ENCODE measurements around the gene LRRC61.
"Not testable (repeated sequence)": the region's sequence is repeated elsewhere in the genome, so short reads cannot be mapped to it uniquely, and the experiment has no call there.

The LRRC61 gene

DNA sequence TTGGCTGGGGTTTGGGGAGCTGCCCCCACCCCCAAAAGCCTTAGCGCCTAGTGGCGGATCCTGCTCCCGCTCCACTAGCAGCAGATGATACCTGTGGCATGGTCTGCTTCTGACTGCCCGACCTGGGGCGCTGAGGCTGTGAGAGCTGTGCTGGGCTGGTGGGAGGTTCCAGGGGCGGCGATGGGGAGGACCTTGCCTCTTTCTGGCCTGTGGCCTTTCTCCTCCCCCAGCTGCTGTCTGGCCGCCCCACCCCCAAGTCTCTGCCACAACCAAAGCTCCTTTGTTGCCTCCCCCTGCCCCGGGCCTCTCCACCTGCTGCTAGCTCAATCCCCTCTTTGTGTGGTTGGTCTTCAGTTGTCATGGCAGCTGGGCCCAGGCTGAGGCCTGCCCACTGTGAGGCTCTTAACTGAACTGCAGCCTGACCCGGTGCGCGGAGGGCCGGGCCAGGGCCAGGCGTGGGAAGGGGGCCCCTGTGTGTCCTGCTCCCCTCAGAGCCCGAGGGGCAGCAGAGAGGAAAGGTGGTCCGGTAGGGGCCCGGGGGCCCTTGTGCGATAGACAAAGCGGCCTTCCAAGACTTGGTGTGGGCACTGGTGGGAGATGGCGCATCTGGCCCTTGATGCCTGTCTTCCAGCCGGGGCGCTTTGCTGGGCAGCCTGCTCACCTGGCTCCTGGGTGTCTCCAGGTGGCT, 60.7 kb downstream of the LRRC61 start:
- no peak for DNase-seq (ENCODE audit: low read depth)

- no peak for DNase-seq (ENCODE audit: low read depth)
Measured at GRCh38 chr7:150384406-150385301, 61.5 kb downstream of the LRRC61 start.

- no peak for DNase-seq (ENCODE audit: low read depth)
Measured at GRCh38 chr7:150385302-150385723, 62.2 kb downstream of the LRRC61 start.

DNA sequence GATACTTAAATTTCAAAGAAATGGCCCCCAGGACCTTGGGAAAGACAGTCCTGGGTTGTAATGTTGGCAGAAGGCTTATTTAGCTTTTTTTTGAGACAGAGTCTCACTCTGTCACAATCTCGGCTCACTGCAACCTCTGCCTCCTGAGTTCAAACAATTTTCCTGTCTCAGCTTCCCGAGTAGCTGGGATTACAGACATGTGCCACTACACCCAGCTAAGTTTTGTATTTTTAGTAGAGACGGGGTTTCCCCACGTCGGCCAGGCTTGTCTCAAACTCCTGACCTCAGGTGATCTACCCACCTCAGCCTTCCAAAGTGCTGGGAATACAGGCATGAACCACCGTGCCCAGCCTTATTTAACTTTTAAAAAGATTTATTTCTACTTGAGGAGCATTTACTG, 62.7 kb downstream of the LRRC61 start:
- DNase-seq (ENCODE audit: low read depth), result not testable (repeated sequence)

Data from iris pigment epithelial cell (primary cell).